Liver (tissue), 9 donors: ENCODE measurements around the gene ARHGAP12. TPM values are rescaled to one million over a fixed set of nuclear protein-coding genes. Genes with fewer than 3 reads are reported as not detected.
"Not testable (repeated sequence)": the region's sequence is repeated elsewhere in the genome, so short reads cannot be mapped to it uniquely, and the experiment has no call there.

Experiments
- DNase-seq: peaks from one replicate; pipeline ENCODE4 v3.0.0-alpha.2; 2017; ENCODE audit warnings: low spot score
- H3K27ac ChIP-seq, 2 donors: one replicate each; pipeline ENCODE4 v1.7.0; 2013; ENCODE audit warnings: inconsistent platforms in 2 of 2, low read length in 2 of 2, control low read depth in 1 of 2, low read depth in 1 of 2, mild to moderate bottlenecking in 1 of 2
- H3K27me3 ChIP-seq, 4 donors: one replicate each; pipeline versions ENCODE4 v1.6.1 to v1.7.0; 2013; ENCODE audit warnings: low read length in 3 of 4, inconsistent platforms in 1 of 4, mild to moderate bottlenecking in 1 of 4, moderate library complexity in 1 of 4; ENCODE audit not compliant: control insufficient read depth in 4 of 4, insufficient read depth in 4 of 4
- H3K36me3 ChIP-seq, 4 donors: one replicate each; pipeline versions ENCODE4 v1.6.1 to v1.7.0; 2013; ENCODE audit warnings: low read length in 3 of 4, mild to moderate bottlenecking in 3 of 4, low read depth in 1 of 4, moderate library complexity in 1 of 4; ENCODE audit not compliant: control insufficient read depth in 4 of 4, insufficient read depth in 3 of 4
- H3K4me1 ChIP-seq, 4 donors: one replicate each; pipeline versions ENCODE4 v1.6.1 to v1.7.0; 2013; ENCODE audit warnings: low read length in 3 of 4, mild to moderate bottlenecking in 3 of 4, moderate library complexity in 1 of 4; ENCODE audit not compliant: control insufficient read depth in 4 of 4, insufficient read depth in 4 of 4
- H3K4me3 ChIP-seq, 3 donors: one replicate each; pipeline versions ENCODE4 v1.6.1 to v1.7.0; 2013; ENCODE audit warnings: low read length in 3 of 3, control low read depth in 1 of 3, low read depth in 1 of 3, mild to moderate bottlenecking in 1 of 3
- H3K9ac ChIP-seq, 2 donors: one replicate each; pipeline ENCODE4 v1.7.0; 2013; ENCODE audit warnings: low read length in 2 of 2, mild to moderate bottlenecking in 2 of 2, moderate library complexity in 2 of 2, control low read depth in 1 of 2, low read depth in 1 of 2
- H3K9me3 ChIP-seq, 4 donors: one replicate each; pipeline versions ENCODE4 v1.6.1 to v1.7.0; 2013; ENCODE audit warnings: low read length in 3 of 4; ENCODE audit not compliant: control insufficient read depth in 4 of 4
- ATF3 ChIP-seq: IDR thresholded peaks from 2 replicates; pipeline ENCODE4 v1.6.1; 2016; ENCODE audit warnings: antibody characterized with exemption
- CTCF ChIP-seq: fragments of 150-350 bp; IDR thresholded peaks from 2 replicates; pipeline ENCODE4 v1.5.1; 2017; ENCODE audit warnings: improper control_type of control experiment, low read depth, low read length; ENCODE audit not compliant: missing input control
- EGR1 ChIP-seq, 2 donors: IDR thresholded peaks; 2 replicates each; pipeline ENCODE4 v1.6.1; 2016 to 2018; ENCODE audit warnings: antibody characterized with exemption in 2 of 2, low read depth in 2 of 2
- FOXA1 ChIP-seq: IDR thresholded peaks from 2 replicates; pipeline ENCODE4 v1.6.1; 2016; ENCODE audit warnings: antibody characterized with exemption
- FOXA2 ChIP-seq: IDR thresholded peaks from 2 replicates; pipeline ENCODE4 v1.6.1; 2016; ENCODE audit warnings: antibody characterized with exemption
- GABPA ChIP-seq, 2 donors: IDR thresholded peaks in 1 of 2; conservative IDR thresholded peaks in 1 of 2; 2 replicates each; pipeline ENCODE4 v1.6.1; 2016; ENCODE audit warnings: antibody characterized with exemption in 2 of 2, mild to moderate bottlenecking in 1 of 2, moderate library complexity in 1 of 2
- HNF4A ChIP-seq, 2 donors: conservative IDR thresholded peaks; 2 replicates each; pipeline ENCODE4 v1.6.1; 2016; ENCODE audit warnings: antibody characterized with exemption in 2 of 2, mild to moderate bottlenecking in 2 of 2
- HNF4G ChIP-seq: IDR thresholded peaks from 2 replicates; pipeline ENCODE4 v1.6.1; 2016; ENCODE audit warnings: antibody characterized with exemption
- JUND ChIP-seq, 2 donors: IDR thresholded peaks; 2 replicates each; pipeline ENCODE4 v1.6.1; 2016; ENCODE audit warnings: antibody characterized with exemption in 2 of 2
- MAX ChIP-seq: IDR thresholded peaks from 2 replicates; pipeline ENCODE4 v1.6.1; 2016; ENCODE audit warnings: antibody characterized with exemption
- NR2F2 ChIP-seq: IDR thresholded peaks from 2 replicates; pipeline ENCODE4 v1.6.1; 2016; ENCODE audit warnings: antibody characterized with exemption
- RAD21 ChIP-seq, 2 donors: IDR thresholded peaks; 2 replicates each; pipeline ENCODE4 v1.6.1; 2016; ENCODE audit warnings: antibody characterized with exemption in 2 of 2, mild to moderate bottlenecking in 2 of 2
- RXRA ChIP-seq, 2 donors: IDR thresholded peaks; 2 replicates each; pipeline ENCODE4 v1.6.1; 2017 to 2018; ENCODE audit warnings: antibody characterized with exemption in 2 of 2, mild to moderate bottlenecking in 1 of 2
- SP1 ChIP-seq: IDR thresholded peaks from 2 replicates; pipeline ENCODE4 v1.6.1; 2018; ENCODE audit warnings: antibody characterized with exemption, mild to moderate bottlenecking
- TAF1 ChIP-seq: conservative IDR thresholded peaks from 2 replicates; pipeline ENCODE4 v1.6.1; 2016; ENCODE audit warnings: antibody characterized with exemption, mild to moderate bottlenecking
- YY1 ChIP-seq: IDR thresholded peaks from 2 replicates; pipeline ENCODE4 v1.6.1; 2016; ENCODE audit warnings: antibody characterized with exemption, mild to moderate bottlenecking
- ZBTB33 ChIP-seq: IDR thresholded peaks from 2 replicates; pipeline ENCODE4 v1.6.1; 2016; ENCODE audit warnings: antibody characterized with exemption
- WGBS: extraction: QIAGEN DNeasy Blood & Tissue Kit; methylation state at CpG from one replicate; pipeline ENCODE4 v1.1.7; 2013; 5-methylcytosine and 5-hydroxymethylcytosine counted together
- polyA plus RNA-seq, 2 donors: library from polyadenylated mRNA; stranded (reverse) in 1 of 2; unstranded in 1 of 2; fragments of 200-250 nt in 1 of 2; fragments of >200 nt in 1 of 2; fragmentation: Nextera tagmentation in 1 of 2; extraction: Ambion mirVana in 1 of 2; gene quantifications; one replicate each; pipeline versions ENCODE4 v1.2.1 to v1.2.3, GENCODE V29; 2013 to 2015
- total RNA-seq, 2 donors: library from RNA; depleted of rRNA; stranded (reverse); fragments of >200 nt; gene quantifications; one replicate each; pipeline ENCODE4 v1.2.3, GENCODE V29; 2014
- donor health status: healthy.
- donor health status: healthy.
- donor health status: healthy.
- donor health status: healthy.
- donor health status: healthy.

The ARHGAP12 gene
- total and polyA plus RNA-seq, 4 donors: 7.0 to 29.1 (median 12.3) TPM

- Histone ChIP-seq H3K4me1 (no peaks in the 10 kb centered on the region), H3K27ac (no peak overlapping the region), H3K4me3 (no peak overlapping the region), H3K36me3 (no peaks in the 10 kb centered on the region), H3K9ac (no peak overlapping the region), H3K27me3 (no peaks in the 10 kb centered on the region), H3K9me3 (no peaks in the 10 kb centered on the region)
- no peak for TF ChIP-seq MAX
- TF ChIP-seq RXRA (IDR thresholded peaks at IDR 0.05): no peak
- TF ChIP-seq HNF4G: no peak
- no peak for TF ChIP-seq HNF4A (conservative IDR thresholded peaks at IDR 0.05)
- no peak for TF ChIP-seq JUND (IDR thresholded peaks at IDR 0.05)
- TF ChIP-seq SP1: no peak
- TF ChIP-seq ATF3: no peak
- no peak for TF ChIP-seq EGR1 (IDR thresholded peaks at IDR 0.05; ENCODE audit: low read depth in 2 of 2)
- TF ChIP-seq GABPA (IDR thresholded peaks at IDR 0.05 in 1 of 2, conservative IDR thresholded peaks at IDR 0.05 in 1 of 2): no peak
- no peak for TF ChIP-seq CTCF
- no peak for TF ChIP-seq NR2F2
- TF ChIP-seq FOXA2: no peak
- 84% methylated on average over 4 of the region's 4 CpGs for WGBS
- no peak for DNase-seq
These were observed 45.9 kb upstream of the ARHGAP12 start for GRCh38 chr10:31974434-31975124.

GRCh38 chr10:31972519-31973041 is 43.9 kb upstream of the ARHGAP12 start:
- no peak overlapping the region for H3K27ac ChIP-seq
- no peaks in the 10 kb centered on the region for H3K36me3 ChIP-seq
- H3K9ac ChIP-seq: no peak overlapping the region
- H3K27me3 ChIP-seq: no peaks in the 10 kb centered on the region
- WGBS: 90% methylated on average over 9 of the region's 9 CpGs
- DNase-seq: no peak
- no peaks in the 10 kb centered on the region for H3K9me3 ChIP-seq
- TF ChIP-seq NR2F2: no peak
- no peak for TF ChIP-seq MAX
- no peak for TF ChIP-seq HNF4G
- TF ChIP-seq SP1: no peak
- TF ChIP-seq HNF4A (conservative IDR thresholded peaks at IDR 0.05): no peak
- TF ChIP-seq RAD21 (IDR thresholded peaks at IDR 0.05): no peak
- no peak for TF ChIP-seq CTCF
- no peak for TF ChIP-seq ZBTB33
- no peak for TF ChIP-seq FOXA1
- no peak for TF ChIP-seq TAF1
- TF ChIP-seq YY1: no peak
- no peak for TF ChIP-seq JUND (IDR thresholded peaks at IDR 0.05)
- TF ChIP-seq RXRA (IDR thresholded peaks at IDR 0.05): no peak
- H3K4me1 ChIP-seq: no peaks in the 10 kb centered on the region
- H3K4me3 ChIP-seq: no peak overlapping the region

- H3K9me3 ChIP-seq, H3K27ac ChIP-seq, H3K9ac ChIP-seq, DNase-seq, H3K27me3 ChIP-seq, H3K4me3 ChIP-seq, H3K36me3 ChIP-seq, H3K4me1 ChIP-seq: not testable (repeated sequence)
- WGBS: no CpG with 5 or more reads among the region's 32 CpGs
These were observed 41.2 kb upstream of the ARHGAP12 start for GRCh38 chr10:31969847-31970246.
